Measurements from ENCODE around the gene SLC7A14.

SLC7A14 gene

DNA sequence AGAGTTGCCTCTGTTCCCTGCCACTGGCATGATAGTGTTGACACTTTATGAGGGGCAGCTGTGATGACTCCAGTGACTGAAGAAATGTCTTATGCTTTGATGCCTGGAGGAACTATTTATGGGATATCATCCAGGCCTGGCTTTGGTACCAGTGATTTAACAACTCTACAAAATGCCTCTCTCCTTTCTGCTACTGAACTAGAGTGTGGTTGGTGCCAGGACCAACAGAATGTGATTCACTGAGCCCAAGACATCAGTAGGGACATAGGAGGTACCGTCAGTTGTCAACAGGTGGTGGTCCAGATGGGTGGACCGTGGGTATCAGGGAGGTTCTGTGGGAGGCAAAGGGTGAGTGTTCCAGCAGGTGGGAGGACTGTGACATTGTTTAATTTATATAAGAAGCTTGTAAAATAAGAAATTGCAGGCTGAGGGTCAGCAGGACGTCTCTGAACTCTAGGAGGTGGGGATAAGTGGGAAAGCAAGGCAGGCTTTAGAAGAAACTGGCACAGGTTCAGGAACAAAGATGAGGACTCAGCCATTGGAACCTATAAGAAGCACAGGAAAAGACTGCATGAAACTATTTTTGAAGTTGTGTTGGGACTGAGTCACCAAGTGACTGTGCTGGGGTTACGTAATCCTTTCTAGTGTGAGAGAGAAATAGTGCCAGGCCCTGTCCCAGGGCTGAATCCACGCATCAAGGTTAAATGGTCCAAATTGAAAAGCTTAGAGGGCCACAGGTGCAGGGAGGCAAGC, 28.5 kb upstream of the SLC7A14 start:
- TF ChIP-seq, protein P1, sequence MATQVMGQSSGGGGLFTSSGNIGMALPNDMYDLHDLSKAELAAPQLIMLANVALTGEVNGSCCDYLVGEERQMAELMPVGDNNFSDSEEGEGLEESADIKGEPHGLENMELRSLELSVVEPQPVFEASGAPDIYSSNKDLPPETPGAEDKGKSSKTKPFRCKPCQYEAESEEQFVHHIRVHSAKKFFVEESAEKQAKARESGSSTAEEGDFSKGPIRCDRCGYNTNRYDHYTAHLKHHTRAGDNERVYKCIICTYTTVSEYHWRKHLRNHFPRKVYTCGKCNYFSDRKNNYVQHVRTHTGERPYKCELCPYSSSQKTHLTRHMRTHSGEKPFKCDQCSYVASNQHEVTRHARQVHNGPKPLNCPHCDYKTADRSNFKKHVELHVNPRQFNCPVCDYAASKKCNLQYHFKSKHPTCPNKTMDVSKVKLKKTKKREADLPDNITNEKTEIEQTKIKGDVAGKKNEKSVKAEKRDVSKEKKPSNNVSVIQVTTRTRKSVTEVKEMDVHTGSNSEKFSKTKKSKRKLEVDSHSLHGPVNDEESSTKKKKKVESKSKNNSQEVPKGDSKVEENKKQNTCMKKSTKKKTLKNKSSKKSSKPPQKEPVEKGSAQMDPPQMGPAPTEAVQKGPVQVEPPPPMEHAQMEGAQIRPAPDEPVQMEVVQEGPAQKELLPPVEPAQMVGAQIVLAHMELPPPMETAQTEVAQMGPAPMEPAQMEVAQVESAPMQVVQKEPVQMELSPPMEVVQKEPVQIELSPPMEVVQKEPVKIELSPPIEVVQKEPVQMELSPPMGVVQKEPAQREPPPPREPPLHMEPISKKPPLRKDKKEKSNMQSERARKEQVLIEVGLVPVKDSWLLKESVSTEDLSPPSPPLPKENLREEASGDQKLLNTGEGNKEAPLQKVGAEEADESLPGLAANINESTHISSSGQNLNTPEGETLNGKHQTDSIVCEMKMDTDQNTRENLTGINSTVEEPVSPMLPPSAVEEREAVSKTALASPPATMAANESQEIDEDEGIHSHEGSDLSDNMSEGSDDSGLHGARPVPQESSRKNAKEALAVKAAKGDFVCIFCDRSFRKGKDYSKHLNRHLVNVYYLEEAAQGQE (IDR thresholded peaks at IDR 0.05; ENCODE audit: insufficient read depth in 1 of 2, low read depth in 2 of 2, low read length in 2 of 2): no peak
- TF ChIP-seq FOXP2 (optimal IDR thresholded peaks at IDR 0.05; ENCODE audit: borderline replicate concordance, extremely low read depth, extremely low read length, insufficient read depth) (no peak), POLR2AphosphoS5 (IDR thresholded peaks at IDR 0.05; ENCODE audit: low read depth, low read length) (no peak), TAF1 (IDR thresholded peaks at IDR 0.05; ENCODE audit: borderline replicate concordance, insufficient read depth, low read length) (no peak)

- TF ChIP-seq, protein P1 (IDR thresholded peaks at IDR 0.05; ENCODE audit: insufficient read depth in 1 of 2, low read depth in 2 of 2, low read length in 2 of 2): no peak
- TF ChIP-seq POLR2AphosphoS5 (IDR thresholded peaks at IDR 0.05; ENCODE audit: low read depth, low read length) (no peak), SIN3A (IDR thresholded peaks at IDR 0.05; ENCODE audit: borderline replicate concordance, insufficient read depth, low read length) (no peak), FOXP2 (optimal IDR thresholded peaks at IDR 0.05; ENCODE audit: borderline replicate concordance, extremely low read depth, extremely low read length, insufficient read depth) (no peak), TAF1 (IDR thresholded peaks at IDR 0.05; ENCODE audit: borderline replicate concordance, insufficient read depth, low read length) (no peak)
Observed at GRCh38 chr3:170611751-170612150, 25.9 kb upstream of the SLC7A14 start.

GRCh38 chr3:170610321-170610884, 24.5 kb upstream of the SLC7A14 start:
- TF ChIP-seq, protein P1 (IDR thresholded peaks at IDR 0.05; ENCODE audit: insufficient read depth in 1 of 2, low read depth in 2 of 2, low read length in 2 of 2): no peak
- TF ChIP-seq POLR2AphosphoS5 (IDR thresholded peaks at IDR 0.05; ENCODE audit: low read depth, low read length) (no peak), TAF1 (IDR thresholded peaks at IDR 0.05; ENCODE audit: borderline replicate concordance, insufficient read depth, low read length) (no peak), SIN3A (IDR thresholded peaks at IDR 0.05; ENCODE audit: borderline replicate concordance, insufficient read depth, low read length) (no peak), FOXP2 (optimal IDR thresholded peaks at IDR 0.05; ENCODE audit: borderline replicate concordance, extremely low read depth, extremely low read length, insufficient read depth) (no peak)

- TF ChIP-seq FOXP2 (optimal IDR thresholded peaks at IDR 0.05; ENCODE audit: borderline replicate concordance, extremely low read depth, extremely low read length, insufficient read depth): no peak
- TF ChIP-seq TAF1 (IDR thresholded peaks at IDR 0.05; ENCODE audit: borderline replicate concordance, insufficient read depth, low read length): no peak
- TF ChIP-seq, protein P1 (IDR thresholded peaks at IDR 0.05; ENCODE audit: insufficient read depth in 1 of 2, low read depth in 2 of 2, low read length in 2 of 2): no peak
- no peak for TF ChIP-seq SIN3A (IDR thresholded peaks at IDR 0.05; ENCODE audit: borderline replicate concordance, insufficient read depth, low read length)
- no peak for TF ChIP-seq POLR2AphosphoS5 (IDR thresholded peaks at IDR 0.05; ENCODE audit: low read depth, low read length)
Observed at GRCh38 chr3:170608475-170608874, 22.6 kb upstream of the SLC7A14 start.

All from PFSK-1 (cell line).